ENCODE results near the gene EHMT1.

DNA sequence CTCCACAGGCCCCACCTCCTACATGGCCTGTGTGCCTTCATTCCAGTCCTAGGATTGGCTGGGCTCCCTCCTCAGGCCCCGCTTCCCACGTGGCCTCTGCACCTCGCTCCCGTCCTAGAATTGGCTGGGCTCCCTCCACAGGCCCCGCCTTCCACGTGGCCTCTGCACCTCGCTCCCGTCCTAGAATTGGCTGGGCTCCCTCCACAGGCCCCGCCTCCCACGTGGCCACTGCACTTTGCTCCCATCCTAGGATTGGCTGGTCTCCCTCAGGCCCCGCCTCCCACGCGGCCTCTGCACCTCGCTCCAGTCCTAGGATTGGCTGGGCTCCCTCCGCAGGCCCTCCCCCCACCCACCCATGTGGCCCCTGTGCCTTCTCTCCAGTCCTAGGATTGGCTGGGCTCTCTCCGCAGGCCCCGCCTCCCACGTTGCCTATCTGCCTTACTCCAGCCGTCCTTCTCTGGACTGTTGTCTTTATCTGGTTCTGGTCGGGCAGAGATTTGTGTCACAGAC, 213.4 kb downstream of the EHMT1 start:
- TF ChIP-seq, protein P1, sequence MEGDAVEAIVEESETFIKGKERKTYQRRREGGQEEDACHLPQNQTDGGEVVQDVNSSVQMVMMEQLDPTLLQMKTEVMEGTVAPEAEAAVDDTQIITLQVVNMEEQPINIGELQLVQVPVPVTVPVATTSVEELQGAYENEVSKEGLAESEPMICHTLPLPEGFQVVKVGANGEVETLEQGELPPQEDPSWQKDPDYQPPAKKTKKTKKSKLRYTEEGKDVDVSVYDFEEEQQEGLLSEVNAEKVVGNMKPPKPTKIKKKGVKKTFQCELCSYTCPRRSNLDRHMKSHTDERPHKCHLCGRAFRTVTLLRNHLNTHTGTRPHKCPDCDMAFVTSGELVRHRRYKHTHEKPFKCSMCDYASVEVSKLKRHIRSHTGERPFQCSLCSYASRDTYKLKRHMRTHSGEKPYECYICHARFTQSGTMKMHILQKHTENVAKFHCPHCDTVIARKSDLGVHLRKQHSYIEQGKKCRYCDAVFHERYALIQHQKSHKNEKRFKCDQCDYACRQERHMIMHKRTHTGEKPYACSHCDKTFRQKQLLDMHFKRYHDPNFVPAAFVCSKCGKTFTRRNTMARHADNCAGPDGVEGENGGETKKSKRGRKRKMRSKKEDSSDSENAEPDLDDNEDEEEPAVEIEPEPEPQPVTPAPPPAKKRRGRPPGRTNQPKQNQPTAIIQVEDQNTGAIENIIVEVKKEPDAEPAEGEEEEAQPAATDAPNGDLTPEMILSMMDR (conservative IDR thresholded peaks at IDR 0.05; ENCODE audit: low read length) = no peak
- no peak for TF ChIP-seq EZH2phosphoT487 (IDR thresholded peaks at IDR 0.05; ENCODE audit: borderline replicate concordance)

Data from Loucy (cell line).